A673 (cell line): ENCODE data around the gene PHACTR2. TPM values are rescaled to one million over a fixed set of nuclear protein-coding genes. Genes with fewer than 3 reads are reported as not detected.
"Not testable (repeated sequence)": the region's sequence is repeated elsewhere in the genome, so short reads cannot be mapped to it uniquely, and the experiment has no call there.

Experiments
- BruUV-seq: library from RNA; stranded (reverse); fragments of 400-500 nt; replicated peaks from 2 replicates; lab custom pipeline; 2021; lab: Mats Ljungman, UMichigan
- CTCF ChIA-PET: fragments of 300-600 bp; sonication (Branson Sonifier 250); formaldehyde crosslinking; loops from one replicate; lab custom pipeline; 2022; ENCODE audit warnings: antibody characterized with exemption; lab: Charles Lee
- POLR2A ChIA-PET: fragments of 300-600 bp; sonication (Branson Sonifier 250); formaldehyde crosslinking; loops from one replicate; lab custom pipeline; 2022; ENCODE audit warnings: antibody characterized with exemption; ENCODE audit not compliant: low non-redundant PET; lab: Charles Lee
- DNase-seq: peaks from one replicate; pipeline ENCODE4 v3.0.0-alpha.2; 2015; ENCODE audit warnings: low spot score
- H3K27ac ChIP-seq: fragments of 200-600 bp; sonication (generic); 2 replicates; pipeline ENCODE4 v1.5.1; 2016; ENCODE audit warnings: mixed run types, low read depth, mild to moderate bottlenecking, mixed read lengths, antibody characterized with exemption, low read length; ENCODE audit not compliant: poor library complexity, severe bottlenecking
- H3K27me3 ChIP-seq: fragments of 200-600 bp; sonication (generic); replicated peaks from 2 replicates; pipeline ENCODE4 v1.6.1; 2017; ENCODE audit warnings: mixed run types, low read depth, mild to moderate bottlenecking, mixed read lengths, antibody characterized with exemption, low read length; ENCODE audit not compliant: insufficient read depth, poor library complexity
- H3K36me3 ChIP-seq: fragments of 200-600 bp; sonication (generic); 2 replicates; pipeline ENCODE4 v1.6.1; 2016; ENCODE audit warnings: mixed run types, mild to moderate bottlenecking, mixed read lengths, antibody characterized with exemption, low read length; ENCODE audit not compliant: insufficient read depth, poor library complexity, severe bottlenecking
- H3K4me1 ChIP-seq: fragments of 200-600 bp; sonication (generic); 2 replicates; pipeline ENCODE4 v1.6.1; 2017; ENCODE audit warnings: mixed run types, mild to moderate bottlenecking, mixed read lengths, antibody characterized with exemption, low read length; ENCODE audit not compliant: insufficient read depth, poor library complexity, severe bottlenecking
- H3K4me3 ChIP-seq: fragments of 200-600 bp; sonication (generic); 2 replicates; pipeline ENCODE4 v1.5.1; 2016; ENCODE audit warnings: low read depth, mixed run types, mild to moderate bottlenecking, mixed read lengths, low read length; ENCODE audit not compliant: poor library complexity, severe bottlenecking
- H3K9me3 ChIP-seq: fragments of 200-600 bp; sonication (generic); 2 replicates; pipeline ENCODE4 v1.6.1; 2016; ENCODE audit warnings: mixed run types, low read depth, mild to moderate bottlenecking, mixed read lengths, antibody characterized with exemption, low read length; ENCODE audit not compliant: poor library complexity, severe bottlenecking
- EZH2 ChIP-seq: fragments of 200-600 bp; sonication (generic); IDR thresholded peaks from 2 replicates; pipeline ENCODE4 v1.6.1; 2017; ENCODE audit warnings: borderline replicate concordance, low read depth, mild to moderate bottlenecking, mixed read lengths, antibody characterized with exemption, low read length; ENCODE audit not compliant: poor library complexity, severe bottlenecking
- intact Hi-C: fragments of 100-400 bp; cut with micrococcal nuclease; formaldehyde crosslinking; loops from one replicate; pipeline ENCODE4 v1.10.0; 2022; ENCODE audit not compliant: unreplicated experiment
- total RNA-seq: library from RNA; stranded (reverse); gene quantifications from 2 replicates; pipeline ENCODE4 v1.2.3, GENCODE V29; 2021
- TF ChIP-seq, protein P1 (sequence below): fragments of 300-800, 200-600 bp; sonication (generic); conservative IDR thresholded peaks from 2 replicates; pipeline ENCODE4 v1.5.1; 2017; ENCODE audit warnings: low read depth, mild to moderate bottlenecking, antibody characterized with exemption, low read length, moderate library complexity, mixed read lengths

The PHACTR2 gene
- total RNA-seq, 1 experiment from 2014 or later, result 2.4 TPM

DNA sequence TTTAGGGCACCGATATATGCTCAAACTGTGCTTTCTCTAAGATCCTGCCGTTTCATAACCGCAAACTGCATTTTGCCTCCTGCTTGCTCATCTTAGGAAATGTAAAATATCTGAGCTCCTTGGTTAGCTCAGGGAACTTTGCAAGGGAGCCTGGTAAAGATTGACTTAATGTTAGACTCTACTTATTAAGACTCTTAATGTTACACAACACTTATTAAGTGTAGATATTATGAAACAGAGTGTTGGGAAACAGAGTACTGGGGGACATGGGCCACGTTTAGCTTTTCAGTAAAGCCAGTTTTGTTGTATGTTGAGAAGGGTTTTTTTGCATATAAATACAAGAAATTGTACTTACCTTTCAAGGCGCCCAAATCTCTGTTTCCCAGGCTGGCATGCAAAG lies 167.3 kb downstream of the PHACTR2 start:
- CTCF ChIA-PET, result no interaction called here
- no peak overlapping the region for H3K4me3 ChIP-seq
- DNase-seq, result no peak
- peaks cover 4% of the 10 kb centered on the region for H3K4me1 ChIP-seq
- intact Hi-C loops, result loop anchor here (10.0 kb wide), 1 partner anchor 170 kb away; the partner anchor contains the start of gene PHACTR2
- no peaks in the 10 kb centered on the region for H3K27me3 ChIP-seq
- no peak overlapping the region for H3K27ac ChIP-seq
- H3K9me3 ChIP-seq, result no peaks in the 10 kb centered on the region
- TF ChIP-seq EZH2, result no peak
- TF ChIP-seq, protein P1, sequence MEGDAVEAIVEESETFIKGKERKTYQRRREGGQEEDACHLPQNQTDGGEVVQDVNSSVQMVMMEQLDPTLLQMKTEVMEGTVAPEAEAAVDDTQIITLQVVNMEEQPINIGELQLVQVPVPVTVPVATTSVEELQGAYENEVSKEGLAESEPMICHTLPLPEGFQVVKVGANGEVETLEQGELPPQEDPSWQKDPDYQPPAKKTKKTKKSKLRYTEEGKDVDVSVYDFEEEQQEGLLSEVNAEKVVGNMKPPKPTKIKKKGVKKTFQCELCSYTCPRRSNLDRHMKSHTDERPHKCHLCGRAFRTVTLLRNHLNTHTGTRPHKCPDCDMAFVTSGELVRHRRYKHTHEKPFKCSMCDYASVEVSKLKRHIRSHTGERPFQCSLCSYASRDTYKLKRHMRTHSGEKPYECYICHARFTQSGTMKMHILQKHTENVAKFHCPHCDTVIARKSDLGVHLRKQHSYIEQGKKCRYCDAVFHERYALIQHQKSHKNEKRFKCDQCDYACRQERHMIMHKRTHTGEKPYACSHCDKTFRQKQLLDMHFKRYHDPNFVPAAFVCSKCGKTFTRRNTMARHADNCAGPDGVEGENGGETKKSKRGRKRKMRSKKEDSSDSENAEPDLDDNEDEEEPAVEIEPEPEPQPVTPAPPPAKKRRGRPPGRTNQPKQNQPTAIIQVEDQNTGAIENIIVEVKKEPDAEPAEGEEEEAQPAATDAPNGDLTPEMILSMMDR, result no peak
- BruUV-seq, result no TSS peak
- peaks cover 56% of the 10 kb centered on the region for H3K36me3 ChIP-seq
- POLR2A ChIA-PET, result no interaction called here

DNA sequence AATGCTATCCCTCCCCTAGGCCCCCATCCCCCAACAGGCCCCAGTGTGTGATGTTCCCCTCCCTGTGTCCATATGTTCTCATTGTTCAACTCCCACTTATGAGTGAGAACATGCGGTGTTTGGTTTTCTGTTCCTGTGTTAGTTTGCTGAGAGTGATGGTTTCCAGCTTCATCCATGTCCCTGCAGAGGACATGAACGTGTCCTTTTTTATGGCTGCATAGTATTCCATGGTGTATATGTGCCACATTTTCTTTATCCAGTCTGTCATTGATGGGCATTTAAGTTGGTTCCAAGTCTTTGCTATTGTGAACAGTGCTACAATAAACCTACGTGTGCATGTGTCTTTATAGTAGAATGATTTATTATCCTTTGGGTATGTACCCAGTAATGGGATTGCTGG lies 173.9 kb downstream of the PHACTR2 start:
- H3K4me3 ChIP-seq, intact Hi-C loops, POLR2A ChIA-PET, H3K9me3 ChIP-seq, DNase-seq, CTCF ChIA-PET, H3K4me1 ChIP-seq, BruUV-seq, H3K27me3 ChIP-seq, H3K27ac ChIP-seq: not testable (repeated sequence)
- H3K36me3 ChIP-seq, result peaks cover 62% of the 10 kb centered on the region

DNA sequence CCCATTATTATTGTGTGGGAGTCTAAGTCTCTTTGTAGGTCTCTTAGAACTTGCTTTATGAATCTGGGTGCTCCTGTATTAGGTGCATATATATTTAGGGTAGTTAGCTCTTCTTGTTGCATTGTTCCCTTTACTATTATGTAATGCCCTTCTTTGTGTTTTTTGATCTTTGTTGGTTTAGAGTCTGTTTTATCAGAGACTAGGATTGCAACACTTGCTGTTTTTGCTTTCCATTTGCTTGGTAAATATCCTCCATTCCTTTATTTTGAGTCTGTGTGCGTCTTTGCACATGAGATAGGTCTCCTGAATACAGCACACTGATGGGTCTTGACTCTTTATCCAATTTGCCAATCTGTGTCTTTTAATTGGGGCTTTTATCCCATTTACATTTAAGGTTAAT lies 177.3 kb downstream of the PHACTR2 start:
- DNase-seq, POLR2A ChIA-PET, intact Hi-C loops, H3K27me3 ChIP-seq, H3K4me3 ChIP-seq, BruUV-seq, H3K4me1 ChIP-seq, H3K9me3 ChIP-seq, CTCF ChIA-PET, H3K27ac ChIP-seq: not testable (repeated sequence)
- peaks cover 62% of the 10 kb centered on the region for H3K36me3 ChIP-seq

DNA sequence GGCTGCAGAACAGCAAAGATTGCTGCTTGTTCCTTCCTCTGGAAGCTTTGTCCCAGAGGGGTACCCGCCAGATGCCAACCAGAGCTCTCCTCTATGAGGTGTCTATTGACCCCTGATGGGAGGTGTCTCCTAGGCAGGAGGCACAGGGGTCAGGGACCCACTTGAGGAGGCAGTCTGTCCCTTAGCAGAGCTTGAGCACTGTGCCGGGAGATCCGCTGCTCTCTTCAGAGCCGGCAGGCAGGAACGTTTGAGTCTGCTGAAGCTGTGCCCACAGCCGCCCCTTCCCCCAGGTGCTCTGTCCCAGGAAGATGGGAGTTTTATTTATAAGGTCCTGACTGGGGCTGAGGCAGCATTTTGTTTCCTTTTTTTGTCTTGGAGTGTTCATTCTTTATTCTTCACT lies 179.0 kb downstream of the PHACTR2 start:
- intact Hi-C loops, H3K27ac ChIP-seq, CTCF ChIA-PET, H3K4me3 ChIP-seq, POLR2A ChIA-PET, H3K9me3 ChIP-seq, DNase-seq, H3K27me3 ChIP-seq, H3K4me1 ChIP-seq, BruUV-seq: not testable (repeated sequence)
- H3K36me3 ChIP-seq, result peaks cover 63% of the 10 kb centered on the region

DNA sequence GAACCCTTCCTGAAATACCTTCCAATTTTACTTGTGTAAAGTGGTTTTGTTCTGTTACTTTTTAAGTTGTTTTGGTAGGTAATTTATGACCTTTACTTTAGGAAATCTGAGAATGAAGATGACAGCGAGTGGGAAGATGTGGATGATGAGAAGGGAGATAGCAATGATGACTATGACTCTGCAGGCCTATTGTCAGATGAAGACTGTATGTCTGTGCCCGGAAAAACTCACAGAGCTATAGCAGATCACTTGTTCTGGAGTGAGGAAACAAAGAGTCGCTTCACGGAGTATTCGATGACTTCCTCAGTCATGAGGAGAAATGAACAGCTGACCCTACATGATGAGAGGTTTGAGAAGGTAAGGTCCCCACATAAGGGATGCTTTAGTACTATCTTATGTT lies 179.9 kb downstream of the PHACTR2 start:
- no peak for TF ChIP-seq EZH2
- TF ChIP-seq, protein P1, result no peak
- peaks cover 61% of the 10 kb centered on the region for H3K36me3 ChIP-seq

More for the DNA sequence above, 179.9 kb downstream of the PHACTR2 start:
- no peak for DNase-seq
- no peak overlapping the region for H3K4me3 ChIP-seq
- no peaks in the 10 kb centered on the region for H3K27me3 ChIP-seq
- no peaks in the 10 kb centered on the region for H3K9me3 ChIP-seq
- BruUV-seq, result no TSS peak
- H3K4me1 ChIP-seq, result no peaks in the 10 kb centered on the region
- ChIA-PET CTCF (no interaction called here), POLR2A (no interaction called here)
- H3K27ac ChIP-seq, result no peak overlapping the region
- intact Hi-C loops, result no loop called here
